NCI-H1092 (cell line): ENCODE results near the gene NEUROG1.

Experiments
- DNase-seq: peaks from one replicate; lab custom pipeline; 2025; lab: John Stamatoyannopoulos, UW

Gene NEUROG1

DNA sequence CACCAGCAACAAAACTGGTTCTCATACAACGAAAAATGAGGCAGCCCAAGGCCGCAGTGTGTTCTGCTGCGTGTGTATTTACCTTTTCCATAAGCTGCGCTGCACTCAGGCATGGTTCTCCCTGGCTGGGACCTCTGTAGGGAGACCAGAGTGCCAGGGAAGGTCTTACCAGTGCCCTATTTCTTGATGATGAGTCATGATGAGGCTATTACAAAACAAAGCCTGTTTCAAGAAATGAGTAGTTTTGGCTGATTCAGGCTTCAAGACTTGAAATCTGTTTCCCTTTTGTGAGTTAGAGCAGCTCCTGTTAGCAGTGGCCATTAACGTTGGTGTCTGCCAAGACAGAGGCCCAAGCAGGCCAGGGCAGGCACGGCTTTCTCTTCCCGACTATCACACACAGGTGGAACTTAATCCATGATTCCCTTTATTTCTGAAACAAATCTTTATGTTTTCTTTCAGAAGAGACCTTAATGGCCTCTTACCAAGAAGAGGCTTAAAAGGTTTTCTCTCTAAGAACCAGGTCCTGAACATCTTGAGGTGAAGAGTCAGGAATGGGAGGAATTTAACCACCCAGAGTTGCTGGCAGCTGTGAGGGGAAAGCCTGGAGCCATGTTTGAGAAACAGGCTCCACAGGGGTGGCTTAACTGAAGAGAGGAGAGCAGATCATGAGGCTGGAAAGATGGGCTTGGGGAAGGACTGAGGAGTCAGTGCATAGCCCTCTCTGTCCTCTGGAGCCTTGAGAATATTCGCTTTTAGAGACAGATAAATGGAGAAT is 42.2 kb downstream of the NEUROG1 start:
- no peak for DNase-seq

DNA sequence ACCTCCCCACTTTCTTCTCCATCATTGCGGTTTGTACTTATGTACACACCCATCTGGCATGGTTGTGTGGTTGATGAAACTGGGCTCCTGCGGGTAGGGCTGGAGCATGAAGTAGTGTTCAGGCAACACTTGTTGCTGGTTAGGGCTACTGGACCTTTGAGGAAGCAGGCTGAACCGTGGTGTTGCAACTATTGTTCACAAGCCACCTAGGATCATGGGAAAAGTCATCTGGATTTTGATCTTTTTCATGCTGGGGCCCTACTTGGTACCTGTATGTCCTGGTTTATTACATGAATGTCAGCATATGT is 43.5 kb downstream of the NEUROG1 start:
- DNase-seq: no peak

- peak; percentile 72 for DNase-seq
Measured at GRCh38 chr5:135491552-135492318, 44.0 kb downstream of the NEUROG1 start.

- no peak for DNase-seq
Measured at GRCh38 chr5:135491038-135491551, 44.7 kb downstream of the NEUROG1 start.

DNA sequence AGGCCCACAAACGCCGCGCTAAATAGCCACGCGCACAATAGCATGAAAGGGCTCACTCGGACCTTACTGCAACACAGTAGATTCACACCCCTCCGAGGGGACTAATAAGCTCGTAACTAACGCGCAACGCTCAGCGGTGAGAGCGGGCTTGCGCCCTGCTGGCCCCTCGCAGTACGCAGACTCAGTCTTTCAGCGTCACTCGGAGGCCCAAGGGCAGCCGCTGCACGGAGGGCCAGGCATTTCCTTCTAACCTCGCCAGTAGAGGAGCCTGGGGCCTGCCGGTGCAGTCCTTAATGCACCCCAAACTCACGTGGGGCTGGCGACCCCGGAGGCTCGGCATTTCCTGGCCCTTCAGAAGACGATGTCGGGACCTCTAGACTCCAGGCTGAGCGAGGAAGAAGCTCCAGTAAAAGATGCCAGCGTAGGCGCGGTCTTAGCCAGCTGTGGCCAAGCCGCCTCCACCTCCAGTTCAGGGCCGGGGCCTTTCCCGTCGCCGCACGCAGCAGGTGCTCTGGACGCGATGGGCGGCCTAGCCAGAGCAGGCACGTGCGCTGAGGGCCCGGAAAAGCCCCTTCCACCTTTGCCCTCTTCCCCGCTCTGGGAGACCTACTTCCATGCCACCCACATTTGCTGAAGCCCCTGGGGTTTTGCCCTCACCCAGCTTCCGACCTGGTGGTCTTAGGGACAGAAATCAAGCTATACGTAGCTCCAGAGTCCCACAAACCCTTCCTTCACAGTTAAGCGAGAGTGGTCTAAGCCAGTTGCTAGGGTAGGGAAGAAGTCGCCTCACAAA is 45.3 kb downstream of the NEUROG1 start:
- DNase-seq: no peak

DNA sequence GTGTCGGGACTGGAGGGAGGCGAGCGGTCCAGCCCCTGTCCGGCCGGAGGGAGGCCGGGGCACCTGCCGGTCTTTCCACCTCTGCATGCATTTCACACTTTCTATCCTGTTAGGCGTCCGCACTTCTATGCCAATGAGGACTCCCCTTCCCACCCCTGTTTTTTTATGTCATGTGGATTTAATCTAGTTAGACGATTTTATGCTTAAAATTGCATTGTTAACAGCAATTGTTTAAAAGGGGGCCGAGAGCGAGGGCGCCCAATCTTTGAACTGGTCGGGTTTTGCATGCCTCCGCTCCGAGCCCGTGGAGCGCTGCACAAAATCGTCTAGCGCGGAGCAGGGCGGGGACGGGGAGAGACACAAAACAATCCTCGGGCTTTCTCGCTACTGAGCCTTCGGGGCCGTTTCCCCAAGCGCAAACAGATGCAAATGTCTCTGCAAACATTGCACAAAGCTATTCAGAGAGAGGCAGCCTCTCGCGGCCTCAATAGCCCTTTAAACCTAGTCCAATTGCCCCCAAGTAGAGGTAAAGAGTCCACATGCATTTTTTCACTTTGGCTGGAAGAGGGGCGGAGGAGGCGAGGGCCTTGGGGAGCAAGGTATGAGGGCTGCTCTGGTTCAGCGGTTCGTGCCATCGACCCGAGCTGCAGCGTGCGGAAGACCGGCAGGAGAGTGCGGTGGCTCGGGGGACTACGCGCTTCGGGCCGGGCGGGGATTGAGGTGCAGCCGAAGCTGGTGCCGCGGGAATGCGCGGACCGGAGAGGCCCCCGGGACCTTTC is 46.1 kb downstream of the NEUROG1 start:
- DNase-seq: peak; percentile 21

GRCh38 chr5:135488727-135489465 is 46.9 kb downstream of the NEUROG1 start:
- DNase-seq: peak; percentile 72

- no peak for DNase-seq
Measured at GRCh38 chr5:135487839-135488514, 47.8 kb downstream of the NEUROG1 start.

- no peak for DNase-seq
Measured at GRCh38 chr5:135487037-135487395, 48.7 kb downstream of the NEUROG1 start.

- DNase-seq: no peak
Measured at GRCh38 chr5:135486131-135487036, 49.4 kb downstream of the NEUROG1 start.

- peak; percentile 91 for DNase-seq
Measured at GRCh38 chr5:135484674-135485086, 51.1 kb downstream of the NEUROG1 start.
